GM12892 (cell line): ENCODE data around the gene MIX23.

Source experiments
- POLR2A ChIP-seq: IDR thresholded peaks from 2 replicates; pipeline ENCODE4 v1.6.1; 2011; ENCODE audit warnings: low read depth, low read length, control low read depth
- TAF1 ChIP-seq: IDR thresholded peaks from 2 replicates; pipeline ENCODE4 v1.6.1; 2011; ENCODE audit warnings: low read depth, mild to moderate bottlenecking, control low read depth, low read length, borderline replicate concordance

- TF ChIP-seq POLR2A = no peak
- no peak for TF ChIP-seq TAF1
Measured at GRCh38 chr3:122351612-122352011, 31.4 kb downstream of the MIX23 start.
